ENCODE data around the gene PECR. TPM values are rescaled to one million over a fixed set of nuclear protein-coding genes. Genes with fewer than 3 reads are reported as not detected.

PECR gene
- total RNA-seq, 1 experiment from 2014 or later: 26.0 TPM

DNA sequence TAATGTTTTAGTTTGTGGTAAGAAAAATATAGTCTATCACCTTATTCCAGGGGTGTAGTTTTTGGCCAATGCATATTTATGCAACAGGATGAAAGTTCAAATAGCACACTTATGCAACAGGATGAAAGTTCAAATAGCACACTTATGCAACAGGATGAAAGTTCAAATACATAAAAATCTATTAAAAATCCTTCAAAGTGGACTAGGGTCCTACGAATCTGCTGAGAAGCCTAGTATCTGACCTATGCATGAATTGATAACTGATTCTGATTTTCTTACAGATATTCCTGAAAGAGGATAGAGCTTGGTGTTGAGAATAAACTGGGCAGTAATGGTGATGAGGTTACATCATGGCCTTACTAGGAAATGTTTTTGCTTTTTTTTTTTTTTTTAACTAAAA lies 2.8 kb downstream of the PECR start:
- Histone ChIP-seq H3K4me3 (ENCODE audit: low read length) (no peak overlapping the region), H3K27me3 (ENCODE audit: low read length) (no peaks in the 10 kb centered on the region), H3K9me3 (ENCODE audit: low read length) (no peaks in the 10 kb centered on the region), H4K20me1 (ENCODE audit: low read length) (no peaks in the 10 kb centered on the region), H3K4me2 (ENCODE audit: low read length) (no peak overlapping the region), H2AFZ (ENCODE audit: low read length) (no peak overlapping the region), H3K4me1 (ENCODE audit: insufficient read depth, low read length) (peaks cover 7% of the 10 kb centered on the region; the same call in 1 of the 2 replicates), H3K36me3 (ENCODE audit: low read depth, low read length) (no peaks in the 10 kb centered on the region), H3K27ac (ENCODE audit: low read length) (no peak overlapping the region), H3F3A (ENCODE audit: low read length, unreplicated experiment) (no peaks in the 10 kb centered on the region), H3K9me2 (replicated peaks; ENCODE audit: low read length) (no peaks in the 10 kb centered on the region), H3K9ac (ENCODE audit: low read length) (no peak overlapping the region), H3K79me2 (ENCODE audit: low read length) (peaks cover 5% of the 10 kb centered on the region; the same call in 1 of the 2 replicates)
- no TSS peak for BruUV-seq (replicated peaks)
- intact Hi-C loops (cut with micrococcal nuclease): no loop called here
- DNase-seq (no peak), ATAC-seq (no peak)
- TF ChIP-seq, protein P1, sequence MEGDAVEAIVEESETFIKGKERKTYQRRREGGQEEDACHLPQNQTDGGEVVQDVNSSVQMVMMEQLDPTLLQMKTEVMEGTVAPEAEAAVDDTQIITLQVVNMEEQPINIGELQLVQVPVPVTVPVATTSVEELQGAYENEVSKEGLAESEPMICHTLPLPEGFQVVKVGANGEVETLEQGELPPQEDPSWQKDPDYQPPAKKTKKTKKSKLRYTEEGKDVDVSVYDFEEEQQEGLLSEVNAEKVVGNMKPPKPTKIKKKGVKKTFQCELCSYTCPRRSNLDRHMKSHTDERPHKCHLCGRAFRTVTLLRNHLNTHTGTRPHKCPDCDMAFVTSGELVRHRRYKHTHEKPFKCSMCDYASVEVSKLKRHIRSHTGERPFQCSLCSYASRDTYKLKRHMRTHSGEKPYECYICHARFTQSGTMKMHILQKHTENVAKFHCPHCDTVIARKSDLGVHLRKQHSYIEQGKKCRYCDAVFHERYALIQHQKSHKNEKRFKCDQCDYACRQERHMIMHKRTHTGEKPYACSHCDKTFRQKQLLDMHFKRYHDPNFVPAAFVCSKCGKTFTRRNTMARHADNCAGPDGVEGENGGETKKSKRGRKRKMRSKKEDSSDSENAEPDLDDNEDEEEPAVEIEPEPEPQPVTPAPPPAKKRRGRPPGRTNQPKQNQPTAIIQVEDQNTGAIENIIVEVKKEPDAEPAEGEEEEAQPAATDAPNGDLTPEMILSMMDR (conservative IDR thresholded peaks at IDR 0.05; ENCODE audit: low read depth, low read length): no peak
- TF ChIP-seq EZH2 (IDR thresholded peaks at IDR 0.05; ENCODE audit: low read length, unreplicated experiment): no peak
- ChIA-PET POLR2A (ENCODE audit: unreplicated experiment) (no interaction called here), CTCF (no interaction called here)

- POLR2A ChIA-PET (ENCODE audit: unreplicated experiment): no interaction called here
- no peak for ATAC-seq
- CTCF ChIA-PET: interaction anchor here (0.8 kb wide), 1 partner anchor 51 kb away, joined by 4 read pairs; no protein-coding TSS in a partner anchor
Observed at GRCh38 chr2:216075510-216076485, 5.8 kb downstream of the PECR start.

More at GRCh38 chr2:216075510-216076485, 5.8 kb downstream of the PECR start:
- H3K4me1 ChIP-seq (ENCODE audit: insufficient read depth, low read length): peaks cover 3% of the 10 kb centered on the region; the same call in 1 of the 2 replicates
- no peak overlapping the region for H3K9ac ChIP-seq (ENCODE audit: low read length)
- intact Hi-C loops (cut with micrococcal nuclease): no loop called here
- BruUV-seq (replicated peaks): no TSS peak
- no peak overlapping the region for H3K4me2 ChIP-seq (ENCODE audit: low read length)
- H3K36me3 ChIP-seq (ENCODE audit: low read depth, low read length): no peaks in the 10 kb centered on the region
- H3K27ac ChIP-seq (ENCODE audit: low read length): no peak overlapping the region
- no peaks in the 10 kb centered on the region for H4K20me1 ChIP-seq (ENCODE audit: low read length)
- H3K79me2 ChIP-seq (ENCODE audit: low read length): peaks cover 5% of the 10 kb centered on the region; the same call in 1 of the 2 replicates
- no peak for DNase-seq
- H2AFZ ChIP-seq (ENCODE audit: low read length): no peak overlapping the region
- no peak overlapping the region for H3K4me3 ChIP-seq (ENCODE audit: low read length)
- no peaks in the 10 kb centered on the region for H3F3A ChIP-seq (ENCODE audit: low read length, unreplicated experiment)
- H3K27me3 ChIP-seq (ENCODE audit: low read length): no peaks in the 10 kb centered on the region
- H3K9me2 ChIP-seq (replicated peaks; ENCODE audit: low read length): no peaks in the 10 kb centered on the region
- TF ChIP-seq EZH2phosphoT487 (IDR thresholded peaks at IDR 0.05; ENCODE audit: borderline replicate concordance, low read length): no peak
- TF ChIP-seq EZH2 (IDR thresholded peaks at IDR 0.05; ENCODE audit: low read length, unreplicated experiment): no peak
- TF ChIP-seq, protein P1 (conservative IDR thresholded peaks at IDR 0.05; ENCODE audit: low read depth, low read length): no peak
- H3K9me3 ChIP-seq (ENCODE audit: low read length): no peaks in the 10 kb centered on the region
